K562 (cell line): Measurements from ENCODE around the gene WNT7A.

Experiments
- HDAC3 ChIP-seq: fragments of 450-650 bp; IDR thresholded peaks from 2 replicates; pipeline ENCODE4 v1.6.1; 2018; ENCODE audit warnings: borderline replicate concordance, mild to moderate bottlenecking, moderate library complexity; ENCODE audit not compliant: partially characterized antibody
- TSC22D4 ChIP-seq: fragments of 450-650 bp; IDR thresholded peaks from 2 replicates; pipeline ENCODE4 v1.6.1; 2016; ENCODE audit warnings: missing genetic modification characterization, missing biosample characterization, control low read depth

DNA sequence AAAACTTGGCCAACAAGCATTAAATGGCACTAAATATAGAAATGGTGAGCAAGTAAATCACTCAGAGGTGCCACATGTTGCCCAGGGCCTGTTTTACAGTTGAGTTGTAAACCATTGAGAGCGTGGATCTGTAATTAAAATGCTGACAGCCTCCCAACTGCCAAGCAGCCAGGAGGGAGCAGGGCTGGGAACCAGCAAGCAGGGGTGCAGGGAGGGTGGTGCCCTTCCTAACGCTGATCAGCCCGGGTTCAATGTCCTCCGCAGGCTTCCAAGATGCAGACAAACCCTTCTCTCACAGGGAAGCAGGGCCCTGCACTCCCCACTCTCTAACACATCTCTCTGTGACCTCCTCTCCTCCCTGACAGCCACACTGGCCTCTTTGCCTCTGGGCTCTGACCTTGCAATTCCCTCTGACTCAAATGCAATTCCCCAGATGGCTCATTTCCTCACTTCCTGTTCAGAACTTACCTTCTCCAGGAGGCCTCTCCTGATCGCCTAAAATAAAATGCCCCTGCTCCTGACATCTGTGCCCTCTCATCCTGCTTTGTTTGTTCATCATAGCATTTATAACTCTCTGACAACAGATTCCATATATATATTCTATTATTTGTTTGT lies 40.0 kb downstream of the WNT7A start:
- no peak for TF ChIP-seq TSC22D4
- no peak for TF ChIP-seq HDAC3
